Endothelial cell of umbilical vein (primary cell): Measurements from ENCODE around the gene KCNMA1.

Source experiments
- CTCF ChIP-seq, 2 donors: IDR thresholded peaks; 1 replicate in 1 of 2; 2 replicates in 1 of 2; pipeline ENCODE4 v1.5.1; 2011; ENCODE audit warnings: low read length in 2 of 2, mild to moderate bottlenecking in 2 of 2, moderate library complexity in 2 of 2, control low read depth in 1 of 2, inconsistent platforms in 1 of 2, low read depth in 1 of 2; ENCODE audit not compliant: insufficient read depth in 1 of 2; ENCODE audit errors: extremely low read depth in 1 of 2
- EZH2 ChIP-seq: IDR thresholded peaks from 2 replicates; pipeline ENCODE4 v1.6.1; 2012; ENCODE audit warnings: borderline replicate concordance, low read depth, mild to moderate bottlenecking, moderate library complexity, low read length, inconsistent platforms; ENCODE audit not compliant: severe bottlenecking
- JUN ChIP-seq: IDR thresholded peaks from 2 replicates; pipeline ENCODE4 v1.6.1; 2011; ENCODE audit warnings: borderline replicate concordance, low read depth; ENCODE audit not compliant: insufficient read length, insufficient read depth
- MYC ChIP-seq: IDR thresholded peaks from one replicate; pipeline ENCODE4 v1.6.1; 2011; ENCODE audit warnings: mild to moderate bottlenecking, low read depth, low read length
- POLR2A ChIP-seq: IDR thresholded peaks from 2 replicates; pipeline ENCODE4 v1.6.1; 2012; ENCODE audit warnings: low read depth, mild to moderate bottlenecking, control low read depth, low read length
- POLR2AphosphoS5 ChIP-seq: IDR thresholded peaks from 2 replicates; pipeline ENCODE4 v1.6.1; 2012; ENCODE audit warnings: low read depth, mild to moderate bottlenecking, control low read depth, low read length, moderate library complexity; ENCODE audit not compliant: insufficient read depth
- TF ChIP-seq, protein P1 (sequence below): IDR thresholded peaks from 2 replicates; pipeline ENCODE4 v1.6.1; 2011; ENCODE audit not compliant: insufficient read depth, insufficient read length

GRCh38 chr10:77647543-77648293, 10.1 kb upstream of the KCNMA1 start:
- TF ChIP-seq CTCF (IDR thresholded peaks at IDR 0.05; ENCODE audit: extremely low read depth in 1 of 2, insufficient read depth in 1 of 2, low read depth in 1 of 2, low read length in 2 of 2) (no peak), POLR2A (no peak), POLR2AphosphoS5 (no peak), EZH2 (no peak), JUN (no peak), MYC (no peak)
- TF ChIP-seq, protein P1, sequence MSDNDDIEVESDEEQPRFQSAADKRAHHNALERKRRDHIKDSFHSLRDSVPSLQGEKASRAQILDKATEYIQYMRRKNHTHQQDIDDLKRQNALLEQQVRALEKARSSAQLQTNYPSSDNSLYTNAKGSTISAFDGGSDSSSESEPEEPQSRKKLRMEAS: no peak
